PC-3 (cell line): ENCODE measurements around the gene KBTBD4.

Experiments
- CTCF ChIP-seq: fragments of 300-600 bp; sonication (generic); conservative IDR thresholded peaks from 2 replicates; pipeline ENCODE4 v1.5.1; 2017; ENCODE audit warnings: antibody characterized with exemption, low read depth, mild to moderate bottlenecking, low read length
- EZH2 ChIP-seq: fragments of 300-600 bp; sonication (generic); IDR thresholded peaks from one replicate; pipeline ENCODE4 v1.6.1; 2017; ENCODE audit warnings: antibody characterized with exemption, mild to moderate bottlenecking, low read length; ENCODE audit not compliant: unreplicated experiment
- EZH2phosphoT487 ChIP-seq: fragments of 300-600 bp; sonication (generic); IDR thresholded peaks from 2 replicates; pipeline ENCODE4 v1.6.1; 2018; ENCODE audit warnings: mild to moderate bottlenecking, antibody characterized with exemption, low read length, borderline replicate concordance

GRCh38 chr11:47550288-47551047 is 28.3 kb downstream of the KBTBD4 start:
- TF ChIP-seq CTCF (no peak), EZH2 (no peak), EZH2phosphoT487 (no peak)
